Vagina (tissue), 2 donors: ENCODE results near the gene PARVB. TPM values are rescaled to one million over a fixed set of nuclear protein-coding genes. Genes with fewer than 3 reads are reported as not detected.

Experiments used
- DNase-seq, 2 donors: peaks; one replicate each; pipeline ENCODE4 v3.0.0-alpha.2; 2017; ENCODE audit errors: extremely low spot score in 2 of 2
- H3K27ac ChIP-seq: fragments of 200-600 bp; sonication (generic); one replicate; pipeline ENCODE4 v1.5.1; 2019
- H3K27me3 ChIP-seq: fragments of 200-600 bp; sonication (generic); one replicate; pipeline ENCODE4 v1.5.1; 2019
- H3K36me3 ChIP-seq, 2 donors: fragments of 200-600 bp; sonication (generic); one replicate each; pipeline ENCODE4 v1.5.1; 2017 to 2019
- H3K4me1 ChIP-seq: fragments of 200-600 bp; sonication (generic); one replicate; pipeline ENCODE4 v1.5.1; 2019
- H3K4me3 ChIP-seq, 2 donors: fragments of 200-600 bp; sonication (generic); 1 replicate in 1 of 2; 2 replicates in 1 of 2; pipeline ENCODE4 v1.5.1; 2016 to 2019
- H3K9me3 ChIP-seq: fragments of 200-600 bp; sonication (generic); one replicate; pipeline ENCODE4 v1.5.1; 2019
- CTCF ChIP-seq, 3 experiments: fragments of 450-650 bp in 2 of 3; fragments of 200-600 bp in 1 of 3; sonication (generic) in 1 of 3; IDR thresholded peaks; one replicate each; pipeline ENCODE4 v1.5.1; 2017 to 2019; ENCODE audit warnings: antibody characterized with exemption in 3 of 3, mild to moderate bottlenecking in 2 of 3, moderate library complexity in 2 of 3
- POLR2A ChIP-seq, 2 donors: fragments of 450-650 bp; IDR thresholded peaks; one replicate each; pipeline ENCODE4 v1.6.1; 2017; ENCODE audit warnings: antibody characterized with exemption in 2 of 2, mild to moderate bottlenecking in 2 of 2, moderate library complexity in 2 of 2
- POLR2AphosphoS5 ChIP-seq, 2 donors: sonication (generic); formaldehyde crosslinking; IDR thresholded peaks; one replicate each; pipeline ENCODE4 v1.9.0; 2017; ENCODE audit warnings: antibody characterized with exemption in 2 of 2, mild to moderate bottlenecking in 2 of 2, low read depth in 1 of 2; ENCODE audit not compliant: insufficient read depth in 1 of 2
- intact Hi-C: fragments of 100-400 bp; cut with DNase I; formaldehyde crosslinking; loops from one replicate; pipeline ENCODE4 v1.15.1; 2023
- total RNA-seq: library from RNA; depleted of rRNA; stranded (reverse); fragments of >200 nt; gene quantifications from one replicate; pipeline ENCODE4 v1.2.3, GENCODE V29; 2016

Gene PARVB
- total RNA-seq, 1 donor from 2014 or later = 11.3 TPM

DNA sequence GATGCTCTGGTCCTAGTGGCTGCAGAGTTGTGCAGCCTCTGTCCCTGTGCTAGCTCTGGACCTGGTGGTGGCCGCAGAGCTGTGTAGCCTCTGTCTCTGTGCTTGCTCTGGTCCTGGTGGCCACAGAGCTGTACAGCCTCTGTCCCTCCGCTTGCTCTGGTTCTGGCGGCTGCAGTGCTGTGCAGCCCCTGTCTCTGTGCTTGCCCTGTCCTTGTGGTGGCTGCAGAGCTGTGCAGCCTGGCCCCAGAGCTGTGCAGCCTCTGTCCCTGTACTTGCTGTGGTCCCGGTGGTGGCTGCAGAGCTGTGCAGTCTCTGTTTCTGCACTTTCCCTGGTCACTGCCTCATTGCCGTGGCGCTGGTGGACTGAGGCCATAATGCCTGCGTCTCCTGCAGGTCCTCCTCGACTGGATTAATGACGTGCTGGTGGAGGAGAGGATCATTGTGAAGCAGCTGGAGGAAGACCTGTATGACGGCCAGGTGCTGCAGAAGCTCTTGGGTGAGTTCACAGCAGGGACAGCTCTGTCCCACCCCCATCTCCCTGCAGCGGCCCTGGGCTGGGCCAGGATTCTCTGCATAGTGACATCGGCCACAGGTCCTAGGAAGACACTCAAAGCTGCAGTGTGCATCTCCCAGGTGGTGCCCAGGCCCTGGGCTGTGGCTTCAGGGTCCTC, 94.7 kb downstream of the PARVB start:
- H3K4me3 ChIP-seq = no peak overlapping the region

GRCh38 chr22:44119669-44120313, 95.7 kb downstream of the PARVB start:
- Histone ChIP-seq H3K27me3 (no peaks in the 10 kb centered on the region), H3K9me3 (no peaks in the 10 kb centered on the region), H3K27ac (no peak overlapping the region), H3K4me3 (no peak overlapping the region), H3K4me1 (no peaks in the 10 kb centered on the region), H3K36me3 (no peaks in the 10 kb centered on the region)
- DNase-seq = no peak
- TF ChIP-seq POLR2A (IDR thresholded peaks at IDR 0.05) (no peak), CTCF (IDR thresholded peaks at IDR 0.05) (no peak), POLR2AphosphoS5 (IDR thresholded peaks at IDR 0.05; ENCODE audit: insufficient read depth in 1 of 2, low read depth in 1 of 2) (no peak)
- intact Hi-C loops = no loop called here

More for the DNA sequence above, 94.7 kb downstream of the PARVB start:
- H3K36me3 ChIP-seq = no peaks in the 10 kb centered on the region
- DNase-seq = no peak
- no peak for TF ChIP-seq POLR2AphosphoS5 (IDR thresholded peaks at IDR 0.05; ENCODE audit: insufficient read depth in 1 of 2, low read depth in 1 of 2)
- TF ChIP-seq POLR2A (IDR thresholded peaks at IDR 0.05) = no peak
- no peak overlapping the region for H3K27ac ChIP-seq
- intact Hi-C loops = no loop called here
- H3K27me3 ChIP-seq = no peaks in the 10 kb centered on the region
- H3K9me3 ChIP-seq = no peaks in the 10 kb centered on the region
- no peaks in the 10 kb centered on the region for H3K4me1 ChIP-seq

DNA sequence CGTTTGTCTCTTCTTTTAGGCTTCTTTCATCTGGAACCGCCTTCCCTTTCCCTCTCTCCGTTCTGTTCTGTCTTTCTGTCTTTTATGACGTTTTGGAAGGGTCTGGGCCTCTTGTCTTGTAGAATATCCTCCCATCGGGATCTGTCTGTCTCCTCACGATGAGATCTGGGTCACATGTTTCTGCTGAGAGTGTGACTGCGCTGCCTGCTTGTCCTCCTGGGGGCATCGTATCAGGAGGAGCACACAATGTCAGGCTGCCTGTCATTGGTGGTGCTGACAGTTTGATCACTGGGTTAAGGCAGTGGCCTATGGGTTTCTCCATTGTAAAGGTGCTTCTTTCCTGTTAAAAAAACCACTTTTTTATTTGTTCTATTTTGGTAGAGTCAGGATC, 96.2 kb downstream of the PARVB start:
- DNase-seq = no peak
- Histone ChIP-seq H3K9me3 (no peaks in the 10 kb centered on the region), H3K4me3 (no peak overlapping the region), H3K36me3 (no peaks in the 10 kb centered on the region), H3K4me1 (no peaks in the 10 kb centered on the region), H3K27ac (no peak overlapping the region), H3K27me3 (no peaks in the 10 kb centered on the region)
- intact Hi-C loops = no loop called here
- TF ChIP-seq POLR2AphosphoS5 (IDR thresholded peaks at IDR 0.05; ENCODE audit: insufficient read depth in 1 of 2, low read depth in 1 of 2) = no peak
- no peak for TF ChIP-seq CTCF (IDR thresholded peaks at IDR 0.05)
- TF ChIP-seq POLR2A (IDR thresholded peaks at IDR 0.05) = no peak

DNA sequence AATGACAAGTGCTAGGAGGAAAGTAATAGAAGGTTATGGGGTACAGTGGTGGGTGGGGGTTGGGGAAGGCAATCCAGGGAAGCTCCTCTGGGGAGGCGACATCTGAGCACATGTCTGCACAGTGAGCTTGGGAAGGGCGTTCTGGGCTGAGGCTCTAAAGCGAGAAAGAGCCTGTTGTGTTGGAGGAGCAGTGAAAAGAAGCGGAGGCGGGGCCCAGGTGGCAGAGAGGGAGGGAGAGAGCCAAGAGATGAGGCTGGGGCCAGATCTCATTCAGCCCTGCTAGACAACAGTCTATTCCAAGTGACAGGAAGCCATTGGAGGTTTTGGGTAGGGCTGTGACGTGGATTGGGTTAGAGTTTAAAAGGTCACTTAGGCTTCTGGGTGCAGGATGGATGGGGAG, 101.3 kb downstream of the PARVB start:
- Histone ChIP-seq H3K27ac (no peak overlapping the region), H3K9me3 (peaks cover 8% of the 10 kb centered on the region), H3K4me1 (peaks cover 13% of the 10 kb centered on the region), H3K4me3 (no peak overlapping the region), H3K27me3 (no peaks in the 10 kb centered on the region), H3K36me3 (no peaks in the 10 kb centered on the region)
- TF ChIP-seq CTCF (IDR thresholded peaks at IDR 0.05) = no peak
- no peak for TF ChIP-seq POLR2A (IDR thresholded peaks at IDR 0.05)
- TF ChIP-seq POLR2AphosphoS5 (IDR thresholded peaks at IDR 0.05; ENCODE audit: insufficient read depth in 1 of 2, low read depth in 1 of 2) = no peak
- DNase-seq = no peak
- intact Hi-C loops = no loop called here

DNA sequence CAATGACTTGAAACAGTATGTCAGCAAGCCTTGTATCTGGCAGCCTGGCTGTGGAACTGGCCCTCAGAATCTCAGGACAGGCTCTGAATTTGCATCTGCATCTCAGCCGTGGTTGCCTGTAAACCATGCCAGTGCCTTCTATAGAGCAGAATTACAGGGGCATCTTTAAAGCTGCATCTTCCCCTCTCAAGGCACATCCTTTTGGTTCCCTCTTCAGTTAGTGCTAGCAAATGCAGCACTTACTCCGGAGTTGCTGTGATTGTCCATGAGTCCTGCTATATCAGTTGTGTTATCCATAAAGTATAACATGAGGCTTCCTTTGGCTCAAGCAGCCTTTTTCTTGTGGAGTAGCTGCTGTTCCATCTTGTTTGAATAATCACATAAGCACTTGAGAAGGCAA, 102.7 kb downstream of the PARVB start:
- TF ChIP-seq CTCF (IDR thresholded peaks at IDR 0.05) = no peak
- no peak for TF ChIP-seq POLR2AphosphoS5 (IDR thresholded peaks at IDR 0.05; ENCODE audit: insufficient read depth in 1 of 2, low read depth in 1 of 2)
- no peak for TF ChIP-seq POLR2A (IDR thresholded peaks at IDR 0.05)
- Histone ChIP-seq H3K9me3 (peaks cover 8% of the 10 kb centered on the region), H3K4me3 (no peak overlapping the region), H3K4me1 (peaks cover 13% of the 10 kb centered on the region), H3K27me3 (no peaks in the 10 kb centered on the region), H3K27ac (no peak overlapping the region), H3K36me3 (no peaks in the 10 kb centered on the region)
- DNase-seq = no peak
- intact Hi-C loops = no loop called here
